Measurements from ENCODE around the gene SETDB1. TPM values are rescaled to one million over a fixed set of nuclear protein-coding genes. Genes with fewer than 3 reads are reported as not detected.

The SETDB1 gene
- total RNA-seq, 1 experiment from 2014 or later: 51.1 TPM

DNA sequence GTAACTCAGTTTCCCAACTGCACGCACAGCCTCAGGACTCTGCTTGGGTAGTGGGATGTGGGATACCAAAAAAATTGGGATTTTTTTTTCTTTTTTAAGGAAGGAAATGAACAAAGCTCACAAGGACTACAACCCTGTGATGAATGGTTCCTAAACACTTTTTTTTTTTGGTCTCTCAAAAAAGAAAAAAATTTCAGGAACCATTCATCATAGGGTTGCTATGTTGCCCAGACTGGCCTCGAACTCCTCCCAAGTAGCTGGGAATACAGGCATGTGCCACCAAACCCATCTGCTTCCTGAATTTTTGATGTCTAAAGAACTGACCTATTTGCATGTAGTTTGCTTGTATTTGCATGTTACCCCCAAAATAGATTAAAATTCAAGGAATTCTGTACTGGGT, 73.8 kb downstream of the SETDB1 start:
- TF ChIP-seq EZH2 (IDR thresholded peaks at IDR 0.05; ENCODE audit: low read depth): no peak
- TF ChIP-seq, protein P1, sequence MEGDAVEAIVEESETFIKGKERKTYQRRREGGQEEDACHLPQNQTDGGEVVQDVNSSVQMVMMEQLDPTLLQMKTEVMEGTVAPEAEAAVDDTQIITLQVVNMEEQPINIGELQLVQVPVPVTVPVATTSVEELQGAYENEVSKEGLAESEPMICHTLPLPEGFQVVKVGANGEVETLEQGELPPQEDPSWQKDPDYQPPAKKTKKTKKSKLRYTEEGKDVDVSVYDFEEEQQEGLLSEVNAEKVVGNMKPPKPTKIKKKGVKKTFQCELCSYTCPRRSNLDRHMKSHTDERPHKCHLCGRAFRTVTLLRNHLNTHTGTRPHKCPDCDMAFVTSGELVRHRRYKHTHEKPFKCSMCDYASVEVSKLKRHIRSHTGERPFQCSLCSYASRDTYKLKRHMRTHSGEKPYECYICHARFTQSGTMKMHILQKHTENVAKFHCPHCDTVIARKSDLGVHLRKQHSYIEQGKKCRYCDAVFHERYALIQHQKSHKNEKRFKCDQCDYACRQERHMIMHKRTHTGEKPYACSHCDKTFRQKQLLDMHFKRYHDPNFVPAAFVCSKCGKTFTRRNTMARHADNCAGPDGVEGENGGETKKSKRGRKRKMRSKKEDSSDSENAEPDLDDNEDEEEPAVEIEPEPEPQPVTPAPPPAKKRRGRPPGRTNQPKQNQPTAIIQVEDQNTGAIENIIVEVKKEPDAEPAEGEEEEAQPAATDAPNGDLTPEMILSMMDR (conservative IDR thresholded peaks at IDR 0.05): no peak
- Histone ChIP-seq H3K4me3 (no peak overlapping the region), H3K27me3 (ENCODE audit: insufficient read depth, low read depth) (no peaks in the 10 kb centered on the region), H3F3A (ENCODE audit: insufficient read depth, low read depth) (peaks cover 3% of the 10 kb centered on the region; the same call in 1 of the 2 replicates), H3K9me3 (ENCODE audit: insufficient read depth, low read depth) (no peaks in the 10 kb centered on the region), H3K27ac (no peak overlapping the region), H2AFZ (no peak overlapping the region), H3K9me2 (ENCODE audit: insufficient read depth) (no peaks in the 10 kb centered on the region), H3K36me3 (ENCODE audit: low read depth) (no peaks in the 10 kb centered on the region), H3K4me1 (replicated peaks; ENCODE audit: insufficient read depth) (peaks cover 24% of the 10 kb centered on the region), H3K4me2 (no peak overlapping the region), H3K79me2 (ENCODE audit: low read depth) (no peaks in the 10 kb centered on the region), H4K20me1 (ENCODE audit: insufficient read depth) (no peaks in the 10 kb centered on the region)
- ChIA-PET POLR2A (ENCODE audit: unreplicated experiment) (no interaction called here), CTCF (no interaction called here)
- intact Hi-C loops (cut with micrococcal nuclease; ENCODE audit: unreplicated experiment): loop anchor here (5.0 to 10.0 kb wide), 2 partner anchors 185 to 438 kb away; no protein-coding TSS in a partner anchor
- no TSS peak for BruUV-seq (replicated peaks)
- no peak for DNase-seq

DNA sequence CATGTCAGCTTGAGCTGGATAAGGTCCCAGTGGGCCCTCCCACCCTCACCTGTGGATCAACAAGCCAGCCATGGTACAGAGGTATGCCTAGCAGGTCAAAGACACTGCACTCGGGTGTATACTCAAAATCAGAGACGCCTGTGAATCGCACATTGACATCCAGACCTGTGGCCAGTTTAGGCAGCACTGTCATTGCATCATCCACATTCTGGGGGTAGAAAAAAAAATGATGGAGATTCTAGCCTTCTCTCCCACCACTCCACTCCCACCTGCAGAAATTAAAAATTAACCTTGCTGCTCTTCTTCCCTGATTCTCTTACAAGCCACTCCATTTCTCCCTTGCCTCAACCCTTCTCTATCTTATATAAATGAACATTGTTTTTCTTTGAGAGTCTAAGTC, 74.2 kb downstream of the SETDB1 start:
- TF ChIP-seq, protein P1 (conservative IDR thresholded peaks at IDR 0.05): no peak
- no peak for TF ChIP-seq EZH2 (IDR thresholded peaks at IDR 0.05; ENCODE audit: low read depth)
- Histone ChIP-seq H3K9me2 (ENCODE audit: insufficient read depth) (no peaks in the 10 kb centered on the region), H3K4me1 (replicated peaks; ENCODE audit: insufficient read depth) (peaks cover 29% of the 10 kb centered on the region), H3K4me2 (no peak overlapping the region), H2AFZ (no peak overlapping the region), H4K20me1 (ENCODE audit: insufficient read depth) (no peaks in the 10 kb centered on the region), H3F3A (ENCODE audit: insufficient read depth, low read depth) (peaks cover 4% of the 10 kb centered on the region), H3K79me2 (ENCODE audit: low read depth) (no peaks in the 10 kb centered on the region), H3K27ac (no peak overlapping the region), H3K27me3 (ENCODE audit: insufficient read depth, low read depth) (no peaks in the 10 kb centered on the region), H3K4me3 (no peak overlapping the region), H3K9me3 (ENCODE audit: insufficient read depth, low read depth) (no peaks in the 10 kb centered on the region), H3K36me3 (ENCODE audit: low read depth) (no peaks in the 10 kb centered on the region)
- BruUV-seq (replicated peaks): no TSS peak
- intact Hi-C loops (cut with micrococcal nuclease; ENCODE audit: unreplicated experiment): no loop called here
- CTCF ChIA-PET: no interaction called here
- POLR2A ChIA-PET (ENCODE audit: unreplicated experiment): no interaction called here
- DNase-seq: no peak

DNA sequence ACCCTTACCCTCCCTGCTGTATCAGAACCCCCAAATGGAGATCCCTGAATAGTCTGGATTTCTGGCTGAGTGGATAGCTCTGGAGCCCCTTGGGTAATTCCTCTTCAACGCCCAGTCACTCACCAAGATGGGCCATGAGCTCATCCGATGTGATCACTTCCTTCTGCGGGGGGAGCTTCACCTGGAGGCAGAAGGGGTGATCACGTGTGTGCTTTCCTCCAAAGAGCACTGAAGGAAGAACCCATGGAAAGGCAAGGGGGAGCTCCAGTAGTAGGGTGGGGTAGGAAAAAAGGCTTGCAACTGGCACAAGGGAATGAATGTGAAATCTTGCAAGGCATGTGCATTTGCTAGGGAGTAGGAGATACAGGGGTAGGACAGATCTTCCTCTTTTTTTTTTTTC, 75.4 kb downstream of the SETDB1 start:
- Histone ChIP-seq H3K9me3 (ENCODE audit: insufficient read depth, low read depth) (no peaks in the 10 kb centered on the region), H3K4me1 (replicated peaks; ENCODE audit: insufficient read depth) (peaks cover 36% of the 10 kb centered on the region), H3K36me3 (ENCODE audit: low read depth) (no peaks in the 10 kb centered on the region), H3K27ac (no peak overlapping the region), H3F3A (ENCODE audit: insufficient read depth, low read depth) (peaks cover 16% of the 10 kb centered on the region), H3K4me2 (no peak overlapping the region), H2AFZ (no peak overlapping the region), H3K27me3 (ENCODE audit: insufficient read depth, low read depth) (no peaks in the 10 kb centered on the region), H4K20me1 (ENCODE audit: insufficient read depth) (no peaks in the 10 kb centered on the region), H3K4me3 (no peak overlapping the region), H3K79me2 (ENCODE audit: low read depth) (no peaks in the 10 kb centered on the region), H3K9me2 (ENCODE audit: insufficient read depth) (no peaks in the 10 kb centered on the region)
- DNase-seq: no peak
- TF ChIP-seq, protein P1 (conservative IDR thresholded peaks at IDR 0.05): no peak
- no peak for TF ChIP-seq EZH2 (IDR thresholded peaks at IDR 0.05; ENCODE audit: low read depth)
- BruUV-seq (replicated peaks): no TSS peak
- POLR2A ChIA-PET (ENCODE audit: unreplicated experiment): interaction anchor here (0.6 to 0.7 kb wide), 2 partner anchors 304 to 742 kb away, joined by 4 read pairs; partner anchors contain the start of gene GOLPH3L
- CTCF ChIA-PET: interaction anchor here (0.6 kb wide), 1 partner anchor 27 kb away, joined by 5 read pairs; the partner anchor contains the start of gene CERS2
- intact Hi-C loops (cut with micrococcal nuclease; ENCODE audit: unreplicated experiment): no loop called here
